ENCODE results near the gene BCORL1. TPM values are rescaled to one million over a fixed set of nuclear protein-coding genes. Genes with fewer than 3 reads are reported as not detected.

Gene BCORL1
- total RNA-seq, 1 donor from 2014 or later, result 22.9 TPM

DNA sequence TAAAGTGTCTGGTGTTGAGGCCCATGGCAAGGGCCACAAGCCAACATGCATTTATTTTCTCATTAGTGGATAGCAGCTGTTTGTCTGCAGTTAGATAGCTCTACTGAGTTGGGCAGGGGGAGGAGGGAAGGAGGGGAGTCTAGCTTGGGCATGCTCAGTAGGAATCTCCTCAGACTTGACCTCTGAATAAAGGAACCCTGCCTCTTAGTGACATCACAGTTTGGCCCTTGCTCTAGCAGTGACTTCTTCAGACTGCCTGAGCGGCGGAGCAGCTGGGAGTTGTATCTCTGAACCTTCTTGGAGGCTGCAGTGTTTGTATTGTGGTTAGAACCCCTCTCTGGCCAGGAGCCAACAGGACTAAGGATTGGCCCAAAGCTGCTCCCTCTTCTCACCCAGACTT lies 57.4 kb downstream of the BCORL1 start:
- TF ChIP-seq, protein P1, sequence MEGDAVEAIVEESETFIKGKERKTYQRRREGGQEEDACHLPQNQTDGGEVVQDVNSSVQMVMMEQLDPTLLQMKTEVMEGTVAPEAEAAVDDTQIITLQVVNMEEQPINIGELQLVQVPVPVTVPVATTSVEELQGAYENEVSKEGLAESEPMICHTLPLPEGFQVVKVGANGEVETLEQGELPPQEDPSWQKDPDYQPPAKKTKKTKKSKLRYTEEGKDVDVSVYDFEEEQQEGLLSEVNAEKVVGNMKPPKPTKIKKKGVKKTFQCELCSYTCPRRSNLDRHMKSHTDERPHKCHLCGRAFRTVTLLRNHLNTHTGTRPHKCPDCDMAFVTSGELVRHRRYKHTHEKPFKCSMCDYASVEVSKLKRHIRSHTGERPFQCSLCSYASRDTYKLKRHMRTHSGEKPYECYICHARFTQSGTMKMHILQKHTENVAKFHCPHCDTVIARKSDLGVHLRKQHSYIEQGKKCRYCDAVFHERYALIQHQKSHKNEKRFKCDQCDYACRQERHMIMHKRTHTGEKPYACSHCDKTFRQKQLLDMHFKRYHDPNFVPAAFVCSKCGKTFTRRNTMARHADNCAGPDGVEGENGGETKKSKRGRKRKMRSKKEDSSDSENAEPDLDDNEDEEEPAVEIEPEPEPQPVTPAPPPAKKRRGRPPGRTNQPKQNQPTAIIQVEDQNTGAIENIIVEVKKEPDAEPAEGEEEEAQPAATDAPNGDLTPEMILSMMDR (IDR thresholded peaks at IDR 0.05), result no peak
- no peak overlapping the region for H3K4me3 Mint-ChIP-seq (ENCODE audit: unreplicated experiment)
- peaks cover 9% of the 10 kb centered on the region for H3K36me3 Mint-ChIP-seq (ENCODE audit: unreplicated experiment)
- no peak for DNase-seq (ENCODE audit: extremely low spot score, unreplicated experiment)
- H3K9me3 Mint-ChIP-seq (ENCODE audit: unreplicated experiment), result no peaks in the 10 kb centered on the region
- no peaks in the 10 kb centered on the region for H3K4me1 Mint-ChIP-seq (ENCODE audit: unreplicated experiment)
- H3K27ac Mint-ChIP-seq (ENCODE audit: unreplicated experiment), result no peak overlapping the region
- H3K27me3 Mint-ChIP-seq (ENCODE audit: unreplicated experiment), result no peaks in the 10 kb centered on the region

DNA sequence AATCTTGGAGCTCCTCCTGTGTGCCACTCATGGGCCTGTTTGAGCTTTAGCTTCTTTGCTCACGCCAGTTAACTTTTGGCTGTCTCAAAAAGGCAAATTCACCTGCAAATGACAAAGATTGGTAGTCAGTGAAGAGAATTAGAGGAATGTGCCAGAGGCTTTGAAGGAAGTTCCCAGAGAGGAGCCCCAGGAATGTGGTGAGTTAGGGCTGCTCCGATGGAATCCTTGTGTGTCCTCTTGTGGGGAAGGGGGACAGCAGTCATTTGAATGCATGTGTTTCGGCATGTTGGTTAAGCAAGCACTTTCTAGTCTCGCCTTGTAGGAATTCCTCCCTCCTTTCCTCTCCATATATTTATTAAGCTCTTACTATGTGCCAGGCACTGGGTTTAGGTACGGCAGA lies 65.0 kb downstream of the BCORL1 start:
- no peak overlapping the region for H3K27ac Mint-ChIP-seq (ENCODE audit: unreplicated experiment)
- H3K9me3 Mint-ChIP-seq (ENCODE audit: unreplicated experiment), result peaks cover 5% of the 10 kb centered on the region
- no peaks in the 10 kb centered on the region for H3K27me3 Mint-ChIP-seq (ENCODE audit: unreplicated experiment)
- H3K36me3 Mint-ChIP-seq (ENCODE audit: unreplicated experiment), result peaks cover 23% of the 10 kb centered on the region
- no peak overlapping the region for H3K4me3 Mint-ChIP-seq (ENCODE audit: unreplicated experiment)
- TF ChIP-seq, protein P1 (IDR thresholded peaks at IDR 0.05), result no peak
- no peaks in the 10 kb centered on the region for H3K4me1 Mint-ChIP-seq (ENCODE audit: unreplicated experiment)
- DNase-seq (ENCODE audit: extremely low spot score, unreplicated experiment), result no peak

DNA sequence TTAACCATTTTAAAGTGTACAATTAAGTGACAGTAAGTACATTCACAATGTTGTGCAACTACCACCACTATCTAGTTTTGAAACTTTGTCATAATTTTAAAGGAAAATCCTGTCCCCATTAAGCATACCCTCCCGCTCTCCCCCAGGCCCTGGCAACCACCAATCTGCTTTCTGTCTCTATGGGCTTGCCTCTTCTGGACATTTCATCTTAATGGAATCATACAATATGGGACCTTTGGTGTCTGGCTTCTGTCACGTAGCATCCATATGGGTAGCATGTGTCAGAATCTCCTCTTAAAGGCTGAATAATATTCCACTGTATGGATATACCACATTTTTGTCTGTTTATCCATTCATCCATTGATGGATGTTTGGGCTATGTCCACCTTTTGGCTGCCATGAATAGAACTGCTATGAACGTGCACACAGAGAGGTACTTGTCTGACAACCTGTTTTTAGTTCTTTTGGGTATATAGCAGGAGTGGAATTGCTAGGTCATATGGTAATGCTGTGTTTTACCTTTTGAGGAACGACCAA lies 66.3 kb downstream of the BCORL1 start:
- no peak overlapping the region for H3K4me3 Mint-ChIP-seq (ENCODE audit: unreplicated experiment)
- H3K9me3 Mint-ChIP-seq (ENCODE audit: unreplicated experiment), result peaks cover 5% of the 10 kb centered on the region
- DNase-seq (ENCODE audit: extremely low spot score, unreplicated experiment), result no peak
- no peaks in the 10 kb centered on the region for H3K4me1 Mint-ChIP-seq (ENCODE audit: unreplicated experiment)
- no peak overlapping the region for H3K27ac Mint-ChIP-seq (ENCODE audit: unreplicated experiment)
- H3K27me3 Mint-ChIP-seq (ENCODE audit: unreplicated experiment), result no peaks in the 10 kb centered on the region
- TF ChIP-seq, protein P1 (IDR thresholded peaks at IDR 0.05), result no peak
- H3K36me3 Mint-ChIP-seq (ENCODE audit: unreplicated experiment), result peaks cover 23% of the 10 kb centered on the region

DNA sequence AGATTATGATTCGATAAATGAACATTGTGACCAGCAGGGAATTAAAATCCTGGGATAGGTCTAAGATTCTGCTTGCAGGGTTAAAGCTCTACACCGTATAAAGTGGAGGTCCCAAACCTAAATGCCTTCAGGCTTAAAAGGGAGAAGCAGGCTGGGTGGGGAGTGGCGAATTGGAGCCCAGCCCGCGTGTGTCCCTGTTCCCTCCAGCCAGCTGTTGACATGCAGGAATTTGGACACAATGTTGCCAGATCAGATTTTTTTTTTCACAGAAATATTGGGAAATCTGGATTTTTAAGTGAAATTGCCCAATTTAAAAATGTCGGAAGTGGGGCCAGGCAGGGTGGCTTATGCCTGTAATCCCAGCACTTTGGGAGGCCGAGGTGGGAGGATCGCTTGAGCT lies 67.4 kb downstream of the BCORL1 start:
- Mint-ChIP-seq H3K27me3 (ENCODE audit: unreplicated experiment) (no peaks in the 10 kb centered on the region), H3K9me3 (ENCODE audit: unreplicated experiment) (peaks cover 5% of the 10 kb centered on the region), H3K36me3 (ENCODE audit: unreplicated experiment) (peaks cover 21% of the 10 kb centered on the region), H3K4me3 (ENCODE audit: unreplicated experiment) (no peak overlapping the region), H3K27ac (ENCODE audit: unreplicated experiment) (no peak overlapping the region), H3K4me1 (ENCODE audit: unreplicated experiment) (peaks cover 6% of the 10 kb centered on the region)
- no peak for DNase-seq (ENCODE audit: extremely low spot score, unreplicated experiment)
- TF ChIP-seq, protein P1 (IDR thresholded peaks at IDR 0.05), result no peak

DNA sequence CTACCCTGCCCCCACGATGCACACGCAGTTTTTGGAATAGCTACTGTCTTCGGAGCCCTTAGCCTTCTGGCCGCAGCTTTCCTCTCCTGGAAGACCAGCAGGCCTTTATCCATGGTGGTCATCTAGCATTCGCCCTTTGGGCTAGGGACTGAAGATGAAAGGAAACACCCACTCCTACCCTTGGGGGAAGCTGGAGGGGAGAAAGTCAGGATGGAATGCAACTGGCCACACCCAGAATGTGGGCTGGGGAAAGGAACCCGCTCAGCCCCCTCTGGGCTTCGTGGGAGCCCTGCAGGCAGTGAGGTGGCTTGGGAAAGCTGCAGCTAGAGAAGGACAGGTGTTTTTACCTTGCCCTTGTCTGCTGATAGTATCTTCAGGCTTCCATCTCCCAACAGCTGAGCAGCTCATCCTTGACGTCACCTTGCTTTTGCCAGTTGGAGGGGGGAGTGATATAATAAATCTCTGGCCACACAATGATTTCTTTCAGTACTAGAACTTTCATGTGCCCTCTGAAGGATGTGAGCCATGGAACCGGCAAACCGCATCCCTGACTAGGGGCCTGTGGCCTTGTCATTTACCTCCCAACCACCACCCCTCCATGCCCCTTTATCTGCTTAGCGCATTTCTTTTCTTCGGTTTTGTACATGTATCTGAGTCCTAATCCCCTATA lies 68.9 kb downstream of the BCORL1 start:
- TF ChIP-seq, protein P1 (IDR thresholded peaks at IDR 0.05), result no peak
- Mint-ChIP-seq H3K36me3 (ENCODE audit: unreplicated experiment) (peaks cover 20% of the 10 kb centered on the region), H3K27me3 (ENCODE audit: unreplicated experiment) (no peaks in the 10 kb centered on the region), H3K9me3 (ENCODE audit: unreplicated experiment) (peaks cover 5% of the 10 kb centered on the region), H3K27ac (ENCODE audit: unreplicated experiment) (no peak overlapping the region), H3K4me1 (ENCODE audit: unreplicated experiment) (peaks cover 13% of the 10 kb centered on the region), H3K4me3 (ENCODE audit: unreplicated experiment) (no peak overlapping the region)
- DNase-seq (ENCODE audit: extremely low spot score, unreplicated experiment), result no peak
